RWPE2 (cell line): ENCODE measurements around the gene SPATA21.

ENCODE experiments used
- ATAC-seq: fragments of 200-7000 bp; cut with Tn5 transposase; 3 replicates; pipeline ENCODE4 v1.9.1; 2021; ENCODE audit warnings: low read depth
- DNase-seq: peaks from one replicate; pipeline ENCODE4 v3.0.0-alpha.2; 2020; ENCODE audit warnings: low spot score
- H3K27ac ChIP-seq: fragments of 450-650 bp; 2 replicates; pipeline ENCODE4 v1.5.1; 2017; ENCODE audit warnings: mild to moderate bottlenecking; ENCODE audit not compliant: poor library complexity, severe bottlenecking
- H3K27me3 ChIP-seq: fragments of 250-450 bp; sonication (Bioruptor Pico); 2 replicates; pipeline ENCODE4 v1.5.1; 2021; ENCODE audit warnings: mild to moderate bottlenecking, moderate library complexity; ENCODE audit not compliant: insufficient read depth, poor library complexity, severe bottlenecking
- H3K36me3 ChIP-seq: fragments of 250-450 bp; sonication (Bioruptor Pico); 2 replicates; pipeline ENCODE4 v1.5.1; 2020; ENCODE audit warnings: low read depth, mild to moderate bottlenecking, moderate library complexity
- H3K4me1 ChIP-seq: fragments of 250-450 bp; sonication (Bioruptor Pico); 2 replicates; pipeline ENCODE4 v1.5.1; 2021; ENCODE audit warnings: mild to moderate bottlenecking, moderate library complexity; ENCODE audit not compliant: insufficient read depth, poor library complexity, severe bottlenecking
- H3K4me3 ChIP-seq: fragments of 250-450 bp; sonication (Bioruptor Pico); 2 replicates; pipeline ENCODE4 v1.5.1; 2021; ENCODE audit warnings: mild to moderate bottlenecking, moderate library complexity; ENCODE audit not compliant: severe bottlenecking
- H3K9me3 ChIP-seq: fragments of 250-450 bp; sonication (Bioruptor Pico); 2 replicates; pipeline ENCODE4 v1.5.1; 2021; ENCODE audit warnings: mild to moderate bottlenecking, moderate library complexity; ENCODE audit not compliant: severe bottlenecking
- TF ChIP-seq, protein P1 (sequence below): fragments of 450-650 bp; IDR thresholded peaks from one replicate; pipeline ENCODE4 v1.5.1; 2017; ENCODE audit warnings: mild to moderate bottlenecking, moderate library complexity; ENCODE audit not compliant: poor library complexity, severe bottlenecking

The SPATA21 gene

GRCh38 chr1:16422041-16422440 lies 15.2 kb downstream of the SPATA21 start:
- DNase-seq (no peak), ATAC-seq (no peak)
- H3K36me3 ChIP-seq = no peaks in the 10 kb centered on the region
- H3K27ac ChIP-seq = no peak overlapping the region
- no peaks in the 10 kb centered on the region for H3K9me3 ChIP-seq
- H3K4me1 ChIP-seq = no peaks in the 10 kb centered on the region
- no peaks in the 10 kb centered on the region for H3K27me3 ChIP-seq
- H3K4me3 ChIP-seq = no peak overlapping the region
- TF ChIP-seq, protein P1, sequence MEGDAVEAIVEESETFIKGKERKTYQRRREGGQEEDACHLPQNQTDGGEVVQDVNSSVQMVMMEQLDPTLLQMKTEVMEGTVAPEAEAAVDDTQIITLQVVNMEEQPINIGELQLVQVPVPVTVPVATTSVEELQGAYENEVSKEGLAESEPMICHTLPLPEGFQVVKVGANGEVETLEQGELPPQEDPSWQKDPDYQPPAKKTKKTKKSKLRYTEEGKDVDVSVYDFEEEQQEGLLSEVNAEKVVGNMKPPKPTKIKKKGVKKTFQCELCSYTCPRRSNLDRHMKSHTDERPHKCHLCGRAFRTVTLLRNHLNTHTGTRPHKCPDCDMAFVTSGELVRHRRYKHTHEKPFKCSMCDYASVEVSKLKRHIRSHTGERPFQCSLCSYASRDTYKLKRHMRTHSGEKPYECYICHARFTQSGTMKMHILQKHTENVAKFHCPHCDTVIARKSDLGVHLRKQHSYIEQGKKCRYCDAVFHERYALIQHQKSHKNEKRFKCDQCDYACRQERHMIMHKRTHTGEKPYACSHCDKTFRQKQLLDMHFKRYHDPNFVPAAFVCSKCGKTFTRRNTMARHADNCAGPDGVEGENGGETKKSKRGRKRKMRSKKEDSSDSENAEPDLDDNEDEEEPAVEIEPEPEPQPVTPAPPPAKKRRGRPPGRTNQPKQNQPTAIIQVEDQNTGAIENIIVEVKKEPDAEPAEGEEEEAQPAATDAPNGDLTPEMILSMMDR = no peak

- H3K36me3 ChIP-seq = no peaks in the 10 kb centered on the region
- H3K27ac ChIP-seq = no peak overlapping the region
- H3K9me3 ChIP-seq = no peaks in the 10 kb centered on the region
- H3K27me3 ChIP-seq = no peaks in the 10 kb centered on the region
- no peak overlapping the region for H3K4me3 ChIP-seq
- H3K4me1 ChIP-seq = no peaks in the 10 kb centered on the region
- TF ChIP-seq, protein P1 = no peak
- ATAC-seq (no peak), DNase-seq (no peak)
Measured at GRCh38 chr1:16421201-16421600, 16.0 kb downstream of the SPATA21 start.

- Histone ChIP-seq H3K4me1 (no peaks in the 10 kb centered on the region), H3K36me3 (no peaks in the 10 kb centered on the region), H3K27ac (no peak overlapping the region), H3K9me3 (no peaks in the 10 kb centered on the region), H3K4me3 (no peak overlapping the region), H3K27me3 (no peaks in the 10 kb centered on the region)
- TF ChIP-seq, protein P1 = no peak
- DNase-seq (no peak), ATAC-seq (peak; percentile 42; the same call in 1 of the 3 replicates)
Measured at GRCh38 chr1:16420424-16421118, 16.7 kb downstream of the SPATA21 start.

GRCh38 chr1:16418823-16419425 lies 18.3 kb downstream of the SPATA21 start:
- no peak for ATAC-seq
- no peaks in the 10 kb centered on the region for H3K36me3 ChIP-seq
- TF ChIP-seq, protein P1 = no peak

DNA sequence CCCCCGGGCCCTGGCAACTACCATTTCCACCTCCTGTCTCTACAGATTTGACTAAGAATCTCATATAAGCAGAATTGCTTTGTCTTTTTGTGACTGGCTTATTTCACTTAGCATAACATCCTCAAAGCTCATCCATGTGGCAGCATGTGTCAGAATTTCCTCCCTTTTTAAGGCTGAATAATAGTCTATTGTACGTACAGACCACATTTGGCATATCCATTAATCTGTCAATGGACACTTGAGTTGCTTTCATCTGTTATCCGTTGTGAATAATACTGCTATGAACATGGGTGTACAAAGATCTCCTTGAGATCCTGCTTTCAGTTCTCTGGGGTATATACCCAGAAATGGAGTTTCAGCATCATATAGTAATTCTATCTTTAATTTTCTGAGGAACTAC lies 24.0 kb downstream of the SPATA21 start:
- H3K9me3 ChIP-seq = no peaks in the 10 kb centered on the region
- DNase-seq (no peak), ATAC-seq (no peak)
- no peak overlapping the region for H3K4me3 ChIP-seq
- no peaks in the 10 kb centered on the region for H3K4me1 ChIP-seq
- no peak overlapping the region for H3K27ac ChIP-seq
- TF ChIP-seq, protein P1 = no peak
- H3K36me3 ChIP-seq = no peaks in the 10 kb centered on the region
- no peaks in the 10 kb centered on the region for H3K27me3 ChIP-seq

More at GRCh38 chr1:16418823-16419425, 18.3 kb downstream of the SPATA21 start:
- DNase-seq = no peak
- Histone ChIP-seq H3K4me1 (no peaks in the 10 kb centered on the region), H3K4me3 (no peak overlapping the region), H3K9me3 (no peaks in the 10 kb centered on the region), H3K27ac (no peak overlapping the region), H3K27me3 (no peaks in the 10 kb centered on the region)
